ENCODE data around the gene SYTL2. TPM values are rescaled to one million over a fixed set of nuclear protein-coding genes. Genes with fewer than 3 reads are reported as not detected.
A peak's percentile ranks its signal among the peaks of the same experiment; 100 is the strongest.
"Not testable (repeated sequence)": the region's sequence is repeated elsewhere in the genome, so short reads cannot be mapped to it uniquely, and the experiment has no call there.

Gene SYTL2
- total and polyA plus RNA-seq, 9 donors: 4.2 to 26.1 (median 8.2) TPM

- WGBS, 3 donors: 1 to 2% (median 1%) methylated on average over 10 of the region's 10 CpGs
Measured at GRCh38 chr11:85663080-85663752, 147.7 kb downstream of the SYTL2 start.

GRCh38 chr11:85661972-85662664, 148.8 kb downstream of the SYTL2 start:
- no peaks in the 10 kb centered on the region for H3K9me3 ChIP-seq
- H3K4me1 ChIP-seq (ENCODE audit: insufficient read depth): peaks cover 2% of the 10 kb centered on the region
- no peaks in the 10 kb centered on the region for H3K36me3 ChIP-seq
- intact Hi-C loops (cut with DNase I): loop anchor here in 1 of 4 donors (5.0 kb wide), 1 partner anchor 35 kb away; the partner anchor contains the start of genes DLG2 and TMEM126B
- TF ChIP-seq EP300 (IDR thresholded peaks at IDR 0.05) (no peak), POLR2A (IDR thresholded peaks at IDR 0.05) (no peak), CTCF (IDR thresholded peaks at IDR 0.05) (no peak)
- peak overlapping the region; percentile 68 for H3K4me3 ChIP-seq
- no peaks in the 10 kb centered on the region for H3K27me3 ChIP-seq
- WGBS, 3 donors: 2% methylated on average over 4 of the region's 4 CpGs
- no peak overlapping the region for H3K27ac ChIP-seq
- no peak for DNase-seq

More at GRCh38 chr11:85663080-85663752, 147.7 kb downstream of the SYTL2 start:
- no peaks in the 10 kb centered on the region for H3K27me3 ChIP-seq
- peaks cover 2% of the 10 kb centered on the region for H3K4me1 ChIP-seq (ENCODE audit: insufficient read depth)
- H3K36me3 ChIP-seq: no peaks in the 10 kb centered on the region
- H3K9me3 ChIP-seq: no peaks in the 10 kb centered on the region
- H3K4me3 ChIP-seq: peak overlapping the region; percentile 68
- peak overlapping the region in 1 of 2 donors; percentile 98 for H3K27ac ChIP-seq
- TF ChIP-seq POLR2A (IDR thresholded peaks at IDR 0.05) (no peak), EP300 (IDR thresholded peaks at IDR 0.05) (no peak)
- intact Hi-C loops (cut with DNase I): loop anchor here in 1 of 4 donors (5.0 kb wide), 1 partner anchor 36 kb away; the partner anchor contains the start of genes DLG2 and TMEM126B
- no peak for DNase-seq

GRCh38 chr11:85658180-85658579, 152.8 kb downstream of the SYTL2 start:
- intact Hi-C loops (cut with DNase I): no loop called here
- no peaks in the 10 kb centered on the region for H3K27me3 ChIP-seq
- H3K4me1 ChIP-seq (ENCODE audit: insufficient read depth): peaks cover 2% of the 10 kb centered on the region
- DNase-seq: no peak
- no peaks in the 10 kb centered on the region for H3K9me3 ChIP-seq
- 3 to 5% (median 5%) methylated on average over 1 of the region's 1 CpG for WGBS, 3 donors
- TF ChIP-seq POLR2A (IDR thresholded peaks at IDR 0.05): no peak
- no peak for TF ChIP-seq CTCF (IDR thresholded peaks at IDR 0.05)
- no peak for TF ChIP-seq EP300 (IDR thresholded peaks at IDR 0.05)
- no peak overlapping the region for H3K4me3 ChIP-seq
- H3K36me3 ChIP-seq: no peaks in the 10 kb centered on the region
- no peak overlapping the region for H3K27ac ChIP-seq

GRCh38 chr11:85656777-85657176, 154.2 kb downstream of the SYTL2 start:
- Histone ChIP-seq H3K27me3 (no peaks in the 10 kb centered on the region), H3K9me3 (no peaks in the 10 kb centered on the region), H3K36me3 (no peaks in the 10 kb centered on the region), H3K4me3 (no peak overlapping the region), H3K27ac (no peak overlapping the region), H3K4me1 (ENCODE audit: insufficient read depth) (no peaks in the 10 kb centered on the region)
- no peak for DNase-seq
- intact Hi-C loops (cut with DNase I): no loop called here
- TF ChIP-seq POLR2A (IDR thresholded peaks at IDR 0.05) (no peak), EP300 (IDR thresholded peaks at IDR 0.05) (no peak), CTCF (IDR thresholded peaks at IDR 0.05) (no peak)
- WGBS, 3 donors: 80 to 89% (median 88%) methylated on average over 1 of the region's 1 CpG

DNA sequence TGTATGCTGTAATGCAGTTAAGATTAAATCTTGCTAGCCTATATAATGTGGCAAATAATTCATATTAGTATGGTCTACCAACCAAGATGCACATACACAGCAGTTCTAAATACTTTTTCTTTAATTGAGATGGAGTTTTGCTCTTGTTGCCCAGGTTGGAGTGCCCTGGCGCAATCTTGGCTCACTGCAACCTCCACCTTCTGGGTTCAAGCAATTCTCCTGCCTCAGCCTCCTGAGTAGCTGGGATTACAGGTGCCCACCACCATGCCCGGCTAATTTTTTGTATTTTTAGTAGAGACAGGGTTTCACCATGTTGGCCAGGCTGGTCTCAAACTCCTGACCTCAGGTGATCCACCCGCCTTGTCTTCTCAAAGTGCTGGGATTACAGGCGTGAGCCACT, 156.6 kb downstream of the SYTL2 start:
- H3K4me3 ChIP-seq; H3K27me3 ChIP-seq; H3K36me3 ChIP-seq; H3K4me1 ChIP-seq (ENCODE audit: insufficient read depth); intact Hi-C loops (cut with DNase I); H3K9me3 ChIP-seq; DNase-seq; H3K27ac ChIP-seq: not testable (repeated sequence)
- WGBS, 3 donors: 95 to 98% (median 97%) methylated on average over 4 of the region's 4 CpGs

All from ovary (tissue), 9 donors.